ENCODE results near the gene ZNF71. TPM values are rescaled to one million over a fixed set of nuclear protein-coding genes. Genes with fewer than 3 reads are reported as not detected.
A peak's percentile ranks its signal among the peaks of the same experiment; 100 is the strongest.

The ZNF71 gene
- total RNA-seq, 6 experiments from 2014 or later: 0.90 to 2.8 (median 1.5) TPM

DNA sequence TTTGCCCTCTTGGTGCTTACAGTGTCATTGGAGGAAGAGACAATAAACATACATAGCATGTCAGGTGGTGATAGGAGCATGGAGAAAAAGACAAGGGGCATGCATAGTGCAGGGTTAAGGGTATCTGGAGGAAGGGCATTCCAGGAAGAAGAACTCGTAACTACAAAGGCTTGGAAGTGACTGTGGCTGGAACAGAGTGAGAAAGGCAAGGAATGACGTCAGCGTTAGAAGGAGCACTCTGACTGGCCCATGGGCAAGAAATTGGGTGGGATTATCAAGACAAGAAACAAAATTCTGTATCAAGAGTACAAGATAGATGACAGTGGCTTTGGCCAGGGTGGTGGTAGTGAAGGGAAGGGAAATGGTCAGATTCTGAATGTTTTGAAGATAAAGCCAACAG, 59.0 kb downstream of the ZNF71 start:
- intact Hi-C loops (cut with DNase I): no loop called here
- ATAC-seq: no peak
- no peaks in the 10 kb centered on the region for H3K9me3 ChIP-seq
- TF ChIP-seq POLR2A (IDR thresholded peaks at IDR 0.05) (no peak), CTCF (IDR thresholded peaks at IDR 0.05) (no peak)
- no peaks in the 10 kb centered on the region for H3K4me1 ChIP-seq
- H3K27me3 ChIP-seq: no peaks in the 10 kb centered on the region
- no peak overlapping the region for H3K4me3 ChIP-seq
- H3K27ac ChIP-seq: no peak overlapping the region
- no peak for DNase-seq
- 55% methylated on average over 3 of the region's 3 CpGs for WGBS (ENCODE audit: insufficient coverage, low coverage, low lambda C conversion rate, missing lambda C conversion rate)
- H3K36me3 ChIP-seq: no peaks in the 10 kb centered on the region

DNA sequence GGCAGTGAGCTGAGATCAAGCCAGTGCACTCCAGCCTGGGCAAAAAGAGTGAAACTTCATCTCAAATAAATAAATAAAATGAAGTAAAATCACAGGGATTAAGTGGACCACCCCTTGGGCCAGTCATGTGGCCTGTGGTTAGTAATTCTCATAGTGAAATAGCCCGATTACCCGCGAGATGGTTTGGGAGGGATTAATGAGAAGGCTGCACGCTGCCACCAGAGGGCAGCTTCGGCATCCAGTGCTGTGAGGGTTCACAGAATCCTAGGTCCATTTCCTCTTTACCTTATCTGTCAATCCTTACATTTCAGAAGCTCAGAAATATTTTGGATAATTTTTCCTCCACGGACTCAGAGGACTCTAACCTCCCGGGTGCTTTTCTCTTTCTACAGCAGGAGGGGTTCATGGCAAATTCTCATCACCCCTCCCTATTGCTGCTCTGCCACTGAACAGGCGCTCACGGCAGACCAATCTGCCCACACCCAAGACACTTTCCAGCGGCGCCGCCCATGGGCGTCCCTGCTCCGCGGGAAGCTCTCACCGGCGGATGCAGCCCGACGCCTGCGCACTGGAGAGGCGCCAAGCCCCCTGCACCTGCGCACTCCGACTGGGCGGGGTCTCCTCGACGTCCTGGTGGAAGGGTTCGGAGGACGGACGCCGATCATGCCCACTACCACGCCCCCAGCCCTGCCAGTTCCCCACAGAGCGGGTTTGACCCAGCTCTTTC, 65.4 kb downstream of the ZNF71 start:
- Histone ChIP-seq H3K4me3 (no peak overlapping the region), H3K36me3 (no peaks in the 10 kb centered on the region), H3K4me1 (no peaks in the 10 kb centered on the region), H3K27ac (no peak overlapping the region), H3K9me3 (no peaks in the 10 kb centered on the region), H3K27me3 (no peaks in the 10 kb centered on the region)
- 17% methylated on average over 13 of the region's 32 CpGs for WGBS (ENCODE audit: insufficient coverage, low coverage, low lambda C conversion rate, missing lambda C conversion rate)
- no peak for TF ChIP-seq POLR2A (IDR thresholded peaks at IDR 0.05)
- peak in 3 of 4 donors; percentile 4 to 33 (median 21) for TF ChIP-seq CTCF (IDR thresholded peaks at IDR 0.05)
- ATAC-seq: peak in 1 of 4 donors; percentile 31
- no peak for DNase-seq
- intact Hi-C loops (cut with DNase I): no loop called here

DNA sequence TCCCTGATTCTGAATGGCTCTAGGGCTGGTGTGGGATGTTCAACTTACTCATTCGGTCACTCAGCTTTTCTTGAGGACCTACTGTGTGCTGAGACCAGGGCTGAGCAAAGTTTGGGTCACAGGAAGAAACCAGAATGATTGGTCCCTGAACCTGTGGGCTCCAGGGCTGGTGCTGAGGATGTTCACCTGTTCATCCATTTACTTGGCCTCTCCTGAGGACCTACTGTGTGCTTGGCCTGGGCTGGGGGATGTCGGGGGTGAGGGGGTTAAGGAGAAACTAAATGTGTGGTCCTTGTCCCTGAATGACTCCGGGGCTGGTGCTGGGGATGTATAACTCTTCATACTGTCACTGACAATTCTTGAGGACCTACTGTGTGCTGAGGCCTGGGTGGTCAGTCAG, 66.1 kb downstream of the ZNF71 start:
- H3K36me3 ChIP-seq: no peaks in the 10 kb centered on the region
- 75% methylated on average over 2 of the region's 3 CpGs for WGBS (ENCODE audit: insufficient coverage, low coverage, low lambda C conversion rate, missing lambda C conversion rate)
- H3K27me3 ChIP-seq: no peaks in the 10 kb centered on the region
- H3K27ac ChIP-seq: no peak overlapping the region
- TF ChIP-seq POLR2A (IDR thresholded peaks at IDR 0.05) (no peak), CTCF (IDR thresholded peaks at IDR 0.05) (no peak)
- H3K9me3 ChIP-seq: no peaks in the 10 kb centered on the region
- no peak for ATAC-seq
- no peak for DNase-seq
- intact Hi-C loops (cut with DNase I): no loop called here
- no peaks in the 10 kb centered on the region for H3K4me1 ChIP-seq
- H3K4me3 ChIP-seq: no peak overlapping the region

- no peak for TF ChIP-seq CTCF (IDR thresholded peaks at IDR 0.05)
- no peak for TF ChIP-seq POLR2A (IDR thresholded peaks at IDR 0.05)
- no peaks in the 10 kb centered on the region for H3K27me3 ChIP-seq
- ATAC-seq (no peak), DNase-seq (no peak)
- H3K4me3 ChIP-seq: no peak overlapping the region
- H3K36me3 ChIP-seq: no peaks in the 10 kb centered on the region
- no peak overlapping the region for H3K27ac ChIP-seq
- intact Hi-C loops (cut with DNase I): no loop called here
- 83% methylated on average over 8 of the region's 60 CpGs for WGBS (ENCODE audit: insufficient coverage, low coverage, low lambda C conversion rate, missing lambda C conversion rate)
- H3K9me3 ChIP-seq: no peaks in the 10 kb centered on the region
- no peaks in the 10 kb centered on the region for H3K4me1 ChIP-seq
Measured at GRCh38 chr19:56663931-56664500, 68.9 kb downstream of the ZNF71 start.
